H1 (cell line): ENCODE results near the gene ZSWIM2. TPM values are rescaled to one million over a fixed set of nuclear protein-coding genes. Genes with fewer than 3 reads are reported as not detected.

Experiments used
- CEBPB ChIP-seq: IDR thresholded peaks from 2 replicates; pipeline ENCODE4 v1.6.1; 2012; ENCODE audit warnings: low read depth, low read length
- CHD2 ChIP-seq: IDR thresholded peaks from 2 replicates; pipeline ENCODE4 v1.6.1; 2012; ENCODE audit warnings: low read length, improper control_type of control experiment
- EGR1 ChIP-seq: IDR thresholded peaks from 2 replicates; pipeline ENCODE4 v1.6.1; 2011; ENCODE audit warnings: low read depth, low read length, borderline replicate concordance
- HDAC2 ChIP-seq, 2 experiments: fragments of 300-600 bp in 1 of 2; sonication (generic) in 1 of 2; IDR thresholded peaks; 2 replicates each; pipeline ENCODE4 v1.6.1; 2011 to 2012; ENCODE audit warnings: low read depth in 2 of 2, low read length in 2 of 2, mild to moderate bottlenecking in 2 of 2, moderate library complexity in 2 of 2, borderline replicate concordance in 1 of 2, inconsistent platforms in 1 of 2
- JUND ChIP-seq: IDR thresholded peaks from 2 replicates; pipeline ENCODE4 v1.6.1; 2011; ENCODE audit warnings: mild to moderate bottlenecking, improper control_type of control experiment, low read length
- POLR2AphosphoS5 ChIP-seq: IDR thresholded peaks from 2 replicates; pipeline ENCODE4 v1.6.1; 2011; ENCODE audit warnings: low read depth, low read length
- SRF ChIP-seq: IDR thresholded peaks from 2 replicates; pipeline ENCODE4 v1.6.1; 2011; ENCODE audit warnings: mild to moderate bottlenecking, low read depth, low read length, moderate library complexity
- TAF1 ChIP-seq: IDR thresholded peaks from 2 replicates; pipeline ENCODE4 v1.6.1; 2011; ENCODE audit warnings: mild to moderate bottlenecking, low read depth, low read length
- TBP ChIP-seq: IDR thresholded peaks from 2 replicates; pipeline ENCODE4 v1.6.1; 2011; ENCODE audit warnings: low read depth, low read length, improper control_type of control experiment
- TEAD4 ChIP-seq: IDR thresholded peaks from 2 replicates; pipeline ENCODE4 v1.6.1; 2012; ENCODE audit warnings: low read depth, low read length, inconsistent platforms, mixed read lengths
- polyA plus RNA-seq, 7 experiments: library from polyadenylated mRNA; depleted of rRNA in 3 of 7; stranded (reverse) in 5 of 7; unstranded in 2 of 7; fragments of >200 nt in 5 of 7; fragments of 200-250 nt in 2 of 7; gene quantifications; 1 replicate in 5 of 7; 2 replicates in 1 of 7; 4 replicates in 1 of 7; pipeline versions ENCODE4 v1.2.1 to v1.2.3, GENCODE V29; 2011 to 2013; ENCODE audit warnings: missing spikeins in 2 of 7, mixed read lengths in 2 of 7
- total RNA-seq: library from RNA; stranded (reverse); fragmentation: NEBNext Ultra II Directional; extraction: Animal tissue kit (Norgen Biotek cat#: 25700); gene quantifications from 2 replicates; pipeline ENCODE4 v1.2.1, GENCODE V29; 2021
- TF ChIP-seq, protein P1 (sequence below): fragments of 300-600 bp; sonication (generic); IDR thresholded peaks from 2 replicates; pipeline ENCODE4 v1.7.1; 2012; ENCODE audit warnings: low read length, moderate library complexity, mild to moderate bottlenecking, inconsistent platforms; ENCODE audit not compliant: insufficient replicate concordance

Gene ZSWIM2
- total and polyA plus RNA-seq, 2 of the 8 experiments (the other 6 are each of a cell fraction or from before 2014, with no cell fraction given), result not detected

DNA sequence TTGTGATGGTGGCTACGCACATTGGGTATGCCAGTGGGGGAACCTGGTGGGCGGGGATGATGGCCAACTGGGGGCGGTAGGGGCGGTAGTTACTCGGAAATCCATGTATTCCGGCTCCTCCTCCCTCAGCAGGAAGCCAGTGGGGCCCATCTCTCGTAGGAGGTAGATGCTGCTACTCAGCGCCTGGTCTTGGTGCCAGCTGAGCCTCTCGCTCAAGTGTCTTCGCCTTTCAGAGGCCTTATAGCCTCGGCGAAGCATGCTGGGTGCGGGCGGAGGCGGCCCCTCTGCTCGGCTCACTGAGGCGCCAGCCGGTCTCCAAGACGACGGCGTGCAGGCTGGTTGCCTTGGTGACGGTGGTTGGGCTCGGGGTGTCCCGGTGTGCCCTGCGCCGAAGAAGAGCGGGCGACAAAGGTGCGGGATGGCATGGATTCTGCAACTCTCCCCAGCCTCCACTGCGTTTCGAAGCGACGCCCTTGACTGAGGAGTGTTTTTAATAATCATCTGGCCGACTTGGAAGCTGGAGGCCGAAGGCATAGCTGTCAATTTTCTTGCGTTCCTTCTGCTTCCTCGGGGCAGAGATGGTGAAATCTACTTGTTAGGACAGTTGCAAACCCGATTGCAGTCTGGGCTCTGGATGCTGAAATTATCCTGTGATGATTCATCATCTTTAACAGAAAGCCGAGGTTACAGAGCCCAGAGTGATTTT lies at the start of gene ZSWIM2 (continued):
- TF ChIP-seq, protein P1, sequence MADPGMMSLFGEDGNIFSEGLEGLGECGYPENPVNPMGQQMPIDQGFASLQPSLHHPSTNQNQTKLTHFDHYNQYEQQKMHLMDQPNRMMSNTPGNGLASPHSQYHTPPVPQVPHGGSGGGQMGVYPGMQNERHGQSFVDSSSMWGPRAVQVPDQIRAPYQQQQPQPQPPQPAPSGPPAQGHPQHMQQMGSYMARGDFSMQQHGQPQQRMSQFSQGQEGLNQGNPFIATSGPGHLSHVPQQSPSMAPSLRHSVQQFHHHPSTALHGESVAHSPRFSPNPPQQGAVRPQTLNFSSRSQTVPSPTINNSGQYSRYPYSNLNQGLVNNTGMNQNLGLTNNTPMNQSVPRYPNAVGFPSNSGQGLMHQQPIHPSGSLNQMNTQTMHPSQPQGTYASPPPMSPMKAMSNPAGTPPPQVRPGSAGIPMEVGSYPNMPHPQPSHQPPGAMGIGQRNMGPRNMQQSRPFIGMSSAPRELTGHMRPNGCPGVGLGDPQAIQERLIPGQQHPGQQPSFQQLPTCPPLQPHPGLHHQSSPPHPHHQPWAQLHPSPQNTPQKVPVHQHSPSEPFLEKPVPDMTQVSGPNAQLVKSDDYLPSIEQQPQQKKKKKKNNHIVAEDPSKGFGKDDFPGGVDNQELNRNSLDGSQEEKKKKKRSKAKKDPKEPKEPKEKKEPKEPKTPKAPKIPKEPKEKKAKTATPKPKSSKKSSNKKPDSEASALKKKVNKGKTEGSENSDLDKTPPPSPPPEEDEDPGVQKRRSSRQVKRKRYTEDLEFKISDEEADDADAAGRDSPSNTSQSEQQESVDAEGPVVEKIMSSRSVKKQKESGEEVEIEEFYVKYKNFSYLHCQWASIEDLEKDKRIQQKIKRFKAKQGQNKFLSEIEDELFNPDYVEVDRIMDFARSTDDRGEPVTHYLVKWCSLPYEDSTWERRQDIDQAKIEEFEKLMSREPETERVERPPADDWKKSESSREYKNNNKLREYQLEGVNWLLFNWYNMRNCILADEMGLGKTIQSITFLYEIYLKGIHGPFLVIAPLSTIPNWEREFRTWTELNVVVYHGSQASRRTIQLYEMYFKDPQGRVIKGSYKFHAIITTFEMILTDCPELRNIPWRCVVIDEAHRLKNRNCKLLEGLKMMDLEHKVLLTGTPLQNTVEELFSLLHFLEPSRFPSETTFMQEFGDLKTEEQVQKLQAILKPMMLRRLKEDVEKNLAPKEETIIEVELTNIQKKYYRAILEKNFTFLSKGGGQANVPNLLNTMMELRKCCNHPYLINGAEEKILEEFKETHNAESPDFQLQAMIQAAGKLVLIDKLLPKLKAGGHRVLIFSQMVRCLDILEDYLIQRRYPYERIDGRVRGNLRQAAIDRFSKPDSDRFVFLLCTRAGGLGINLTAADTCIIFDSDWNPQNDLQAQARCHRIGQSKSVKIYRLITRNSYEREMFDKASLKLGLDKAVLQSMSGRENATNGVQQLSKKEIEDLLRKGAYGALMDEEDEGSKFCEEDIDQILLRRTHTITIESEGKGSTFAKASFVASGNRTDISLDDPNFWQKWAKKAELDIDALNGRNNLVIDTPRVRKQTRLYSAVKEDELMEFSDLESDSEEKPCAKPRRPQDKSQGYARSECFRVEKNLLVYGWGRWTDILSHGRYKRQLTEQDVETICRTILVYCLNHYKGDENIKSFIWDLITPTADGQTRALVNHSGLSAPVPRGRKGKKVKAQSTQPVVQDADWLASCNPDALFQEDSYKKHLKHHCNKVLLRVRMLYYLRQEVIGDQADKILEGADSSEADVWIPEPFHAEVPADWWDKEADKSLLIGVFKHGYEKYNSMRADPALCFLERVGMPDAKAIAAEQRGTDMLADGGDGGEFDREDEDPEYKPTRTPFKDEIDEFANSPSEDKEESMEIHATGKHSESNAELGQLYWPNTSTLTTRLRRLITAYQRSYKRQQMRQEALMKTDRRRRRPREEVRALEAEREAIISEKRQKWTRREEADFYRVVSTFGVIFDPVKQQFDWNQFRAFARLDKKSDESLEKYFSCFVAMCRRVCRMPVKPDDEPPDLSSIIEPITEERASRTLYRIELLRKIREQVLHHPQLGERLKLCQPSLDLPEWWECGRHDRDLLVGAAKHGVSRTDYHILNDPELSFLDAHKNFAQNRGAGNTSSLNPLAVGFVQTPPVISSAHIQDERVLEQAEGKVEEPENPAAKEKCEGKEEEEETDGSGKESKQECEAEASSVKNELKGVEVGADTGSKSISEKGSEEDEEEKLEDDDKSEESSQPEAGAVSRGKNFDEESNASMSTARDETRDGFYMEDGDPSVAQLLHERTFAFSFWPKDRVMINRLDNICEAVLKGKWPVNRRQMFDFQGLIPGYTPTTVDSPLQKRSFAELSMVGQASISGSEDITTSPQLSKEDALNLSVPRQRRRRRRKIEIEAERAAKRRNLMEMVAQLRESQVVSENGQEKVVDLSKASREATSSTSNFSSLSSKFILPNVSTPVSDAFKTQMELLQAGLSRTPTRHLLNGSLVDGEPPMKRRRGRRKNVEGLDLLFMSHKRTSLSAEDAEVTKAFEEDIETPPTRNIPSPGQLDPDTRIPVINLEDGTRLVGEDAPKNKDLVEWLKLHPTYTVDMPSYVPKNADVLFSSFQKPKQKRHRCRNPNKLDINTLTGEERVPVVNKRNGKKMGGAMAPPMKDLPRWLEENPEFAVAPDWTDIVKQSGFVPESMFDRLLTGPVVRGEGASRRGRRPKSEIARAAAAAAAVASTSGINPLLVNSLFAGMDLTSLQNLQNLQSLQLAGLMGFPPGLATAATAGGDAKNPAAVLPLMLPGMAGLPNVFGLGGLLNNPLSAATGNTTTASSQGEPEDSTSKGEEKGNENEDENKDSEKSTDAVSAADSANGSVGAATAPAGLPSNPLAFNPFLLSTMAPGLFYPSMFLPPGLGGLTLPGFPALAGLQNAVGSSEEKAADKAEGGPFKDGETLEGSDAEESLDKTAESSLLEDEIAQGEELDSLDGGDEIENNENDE, result no peak
- TF ChIP-seq CHD2 (no peak; the same call in 1 of the 2 replicates), CEBPB (no peak), POLR2AphosphoS5 (no peak), SRF (no peak), TBP (no peak), TAF1 (peak; percentile 35; the same call in 1 of the 2 replicates), JUND (no peak), EGR1 (peak; percentile 60; the same call in 1 of the 2 replicates), TEAD4 (no peak), HDAC2 (IDR thresholded peaks at IDR 0.05; ENCODE audit: borderline replicate concordance in 1 of 2, low read depth in 2 of 2, low read length in 2 of 2) (peak in 1 of 2 experiments; percentile 96; a peak in 2 of 4 replicates)
